Adipose tissue (tissue), 3 donors: ENCODE measurements around the gene SLC19A1. TPM values are rescaled to one million over a fixed set of nuclear protein-coding genes. Genes with fewer than 3 reads are reported as not detected.

Source experiments
- H3K27ac ChIP-seq: one replicate; pipeline ENCODE4 v1.5.1; 2013; ENCODE audit warnings: low read depth, low read length
- WGBS, 3 donors: extraction: QIAGEN DNeasy Blood & Tissue Kit; methylation state at CpG; one replicate each; pipeline ENCODE4 v1.1.7; 2013; 5-methylcytosine and 5-hydroxymethylcytosine counted together
- polyA plus RNA-seq, 3 donors: library from polyadenylated mRNA; stranded (reverse); fragments of 200-250 nt; gene quantifications; one replicate each; pipeline ENCODE4 v1.2.3, GENCODE V29; 2013
- donor health status: healthy with polysubstance abuse.
- donor health status: Bipolar disorder and iron deficiency.
- donor health status: healthy.

Gene SLC19A1
- polyA plus RNA-seq, 3 donors, result 7.0 to 24.2 (median 9.3) TPM

- no peak overlapping the region for H3K27ac ChIP-seq
- 79 to 88% (median 82%) methylated on average over 20 to 25 of the region's 25 CpGs for WGBS, 3 donors
These were observed 84.9 kb downstream of the SLC19A1 start for GRCh38 chr21:45457161-45457831.

GRCh38 chr21:45456584-45457160, 85.6 kb downstream of the SLC19A1 start:
- H3K27ac ChIP-seq, result no peak overlapping the region
- WGBS, 3 donors, result 85 to 89% (median 87%) methylated on average over 38 of the region's 38 CpGs

- WGBS, 3 donors, result 66 to 72% (median 68%) methylated on average over 42 to 47 of the region's 47 CpGs
- no peak overlapping the region for H3K27ac ChIP-seq
These were observed 86.3 kb downstream of the SLC19A1 start for GRCh38 chr21:45455674-45456583.

- no peak overlapping the region for H3K27ac ChIP-seq
- 21 to 36% (median 29%) methylated on average over 21 to 23 of the region's 23 CpGs for WGBS, 3 donors
These were observed 87.1 kb downstream of the SLC19A1 start for GRCh38 chr21:45454926-45455673.

GRCh38 chr21:45454060-45454925, 87.9 kb downstream of the SLC19A1 start:
- no peak overlapping the region for H3K27ac ChIP-seq
- 49 to 70% (median 65%) methylated on average over 24 of the region's 24 CpGs for WGBS, 3 donors

- H3K27ac ChIP-seq, result no peak overlapping the region
- WGBS, 3 donors, result 79 to 83% (median 81%) methylated on average over 13 of the region's 13 CpGs
These were observed 88.8 kb downstream of the SLC19A1 start for GRCh38 chr21:45453308-45453950.

GRCh38 chr21:45452696-45453307, 89.4 kb downstream of the SLC19A1 start:
- no peak overlapping the region for H3K27ac ChIP-seq
- WGBS, 3 donors, result 90 to 94% (median 91%) methylated on average over 7 of the region's 7 CpGs

GRCh38 chr21:45451771-45452182, 90.5 kb downstream of the SLC19A1 start:
- 85 to 93% (median 92%) methylated on average over 12 of the region's 12 CpGs for WGBS, 3 donors
- H3K27ac ChIP-seq, result no peak overlapping the region

GRCh38 chr21:45451091-45451740, 91.0 kb downstream of the SLC19A1 start:
- WGBS, 3 donors, result 75 to 86% (median 84%) methylated on average over 20 of the region's 20 CpGs
- no peak overlapping the region for H3K27ac ChIP-seq

- 82 to 88% (median 87%) methylated on average over 23 to 24 of the region's 24 CpGs for WGBS, 3 donors
- H3K27ac ChIP-seq, result no peak overlapping the region
These were observed 91.7 kb downstream of the SLC19A1 start for GRCh38 chr21:45450423-45451090.

- H3K27ac ChIP-seq, result no peak overlapping the region
These were observed 92.4 kb downstream of the SLC19A1 start for GRCh38 chr21:45449658-45450422.

GRCh38 chr21:45448810-45449657, 93.2 kb downstream of the SLC19A1 start:
- 75 to 81% (median 76%) methylated on average over 27 to 28 of the region's 28 CpGs for WGBS, 3 donors
- H3K27ac ChIP-seq, result no peak overlapping the region

More at GRCh38 chr21:45449658-45450422, 92.4 kb downstream of the SLC19A1 start:
- 78 to 88% (median 84%) methylated on average over 22 of the region's 22 CpGs for WGBS, 3 donors

- 83 to 88% (median 86%) methylated on average over 20 of the region's 20 CpGs for WGBS, 3 donors
- H3K27ac ChIP-seq, result no peak overlapping the region
These were observed 93.9 kb downstream of the SLC19A1 start for GRCh38 chr21:45448283-45448809.
